NCI-H187 treated with DMSO at 0.1 percent for 48 hours (cell line): ENCODE data around the gene CELF1.

ENCODE experiments used
- DNase-seq: peaks from one replicate; lab custom pipeline; 2025; lab: John Stamatoyannopoulos, UW

Gene CELF1

GRCh38 chr11:47483457-47483856, 69.5 kb downstream of the CELF1 start:
- no peak for DNase-seq

GRCh38 chr11:47480762-47481161, 72.2 kb downstream of the CELF1 start:
- DNase-seq = no peak

GRCh38 chr11:47478651-47479329, 74.1 kb downstream of the CELF1 start:
- DNase-seq = no peak

GRCh38 chr11:47477753-47478152, 75.2 kb downstream of the CELF1 start:
- DNase-seq = no peak

GRCh38 chr11:47477323-47477722, 75.6 kb downstream of the CELF1 start:
- DNase-seq = no peak

- DNase-seq = no peak
Observed at GRCh38 chr11:47470671-47471070, 82.3 kb downstream of the CELF1 start.

- DNase-seq = no peak
Observed at GRCh38 chr11:47469361-47470179, 83.4 kb downstream of the CELF1 start.

GRCh38 chr11:47468598-47469214, 84.2 kb downstream of the CELF1 start:
- DNase-seq = no peak

- DNase-seq = peak; percentile 82
Observed at GRCh38 chr11:47467357-47467756, 85.6 kb downstream of the CELF1 start.

- DNase-seq = no peak
Observed at GRCh38 chr11:47466701-47467250, 86.2 kb downstream of the CELF1 start.

GRCh38 chr11:47466201-47466600, 86.7 kb downstream of the CELF1 start:
- no peak for DNase-seq

GRCh38 chr11:47464483-47464882, 88.4 kb downstream of the CELF1 start:
- DNase-seq = peak; percentile 97

- no peak for DNase-seq
Observed at GRCh38 chr11:47461876-47462275, 91.1 kb downstream of the CELF1 start.

GRCh38 chr11:47460571-47461235, 92.2 kb downstream of the CELF1 start:
- no peak for DNase-seq

- DNase-seq = peak; percentile 83
Observed at GRCh38 chr11:47454258-47454671, 98.7 kb downstream of the CELF1 start.

GRCh38 chr11:47453365-47453764, 99.6 kb downstream of the CELF1 start:
- DNase-seq = no peak

GRCh38 chr11:47451990-47452389, 100.9 kb downstream of the CELF1 start:
- DNase-seq = no peak

GRCh38 chr11:47451436-47451835, 101.5 kb downstream of the CELF1 start:
- no peak for DNase-seq

GRCh38 chr11:47449541-47449940, 103.4 kb downstream of the CELF1 start:
- DNase-seq = no peak

- DNase-seq = no peak
Observed at GRCh38 chr11:47448566-47449427, 104.1 kb downstream of the CELF1 start, which contains the start of gene RAPSN. RAPSN (minus strand) TSS chr11:47449136; CDS start chr11:47448964, 172 bp downstream.

GRCh38 chr11:47447906-47448305, 105.0 kb downstream of the CELF1 start:
- no peak for DNase-seq
